ENCODE results near the gene UBE2G1. TPM values are rescaled to one million over a fixed set of nuclear protein-coding genes. Genes with fewer than 3 reads are reported as not detected.

Gene UBE2G1
- total RNA-seq, 1 donor from 2014 or later, result 120 TPM

DNA sequence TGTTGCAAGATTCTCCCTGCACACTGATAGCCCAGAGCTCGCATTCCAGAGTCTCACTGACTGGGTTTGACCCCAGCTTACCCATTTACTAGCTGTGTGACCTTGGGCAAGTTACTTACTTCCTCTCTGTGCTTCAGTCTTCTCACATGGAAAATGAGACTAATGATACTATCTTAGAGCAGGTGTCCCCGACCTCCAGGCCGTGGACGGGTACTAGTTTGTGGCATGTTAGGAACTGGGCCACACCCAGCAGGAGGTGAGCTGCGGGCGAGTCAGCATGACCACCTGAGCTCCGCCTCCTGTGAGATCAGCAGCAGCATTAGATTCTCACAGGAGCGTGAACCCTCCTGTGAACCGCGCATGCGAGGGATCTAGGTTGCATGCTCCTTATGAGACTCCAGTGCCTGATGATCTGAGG, 118.5 kb downstream of the UBE2G1 start:
- Mint-ChIP-seq H3K36me3 (ENCODE audit: unreplicated experiment) (no peaks in the 10 kb centered on the region), H3K4me3 (ENCODE audit: unreplicated experiment) (peak overlapping the region; percentile 72), H3K27ac (ENCODE audit: unreplicated experiment) (peak overlapping the region; percentile 94), H3K9me3 (ENCODE audit: unreplicated experiment) (peaks cover 1% of the 10 kb centered on the region), H3K27me3 (ENCODE audit: unreplicated experiment) (peaks cover 2% of the 10 kb centered on the region), H3K4me1 (ENCODE audit: low read depth, unreplicated experiment) (peaks cover 50% of the 10 kb centered on the region)
- TF ChIP-seq, protein P1, sequence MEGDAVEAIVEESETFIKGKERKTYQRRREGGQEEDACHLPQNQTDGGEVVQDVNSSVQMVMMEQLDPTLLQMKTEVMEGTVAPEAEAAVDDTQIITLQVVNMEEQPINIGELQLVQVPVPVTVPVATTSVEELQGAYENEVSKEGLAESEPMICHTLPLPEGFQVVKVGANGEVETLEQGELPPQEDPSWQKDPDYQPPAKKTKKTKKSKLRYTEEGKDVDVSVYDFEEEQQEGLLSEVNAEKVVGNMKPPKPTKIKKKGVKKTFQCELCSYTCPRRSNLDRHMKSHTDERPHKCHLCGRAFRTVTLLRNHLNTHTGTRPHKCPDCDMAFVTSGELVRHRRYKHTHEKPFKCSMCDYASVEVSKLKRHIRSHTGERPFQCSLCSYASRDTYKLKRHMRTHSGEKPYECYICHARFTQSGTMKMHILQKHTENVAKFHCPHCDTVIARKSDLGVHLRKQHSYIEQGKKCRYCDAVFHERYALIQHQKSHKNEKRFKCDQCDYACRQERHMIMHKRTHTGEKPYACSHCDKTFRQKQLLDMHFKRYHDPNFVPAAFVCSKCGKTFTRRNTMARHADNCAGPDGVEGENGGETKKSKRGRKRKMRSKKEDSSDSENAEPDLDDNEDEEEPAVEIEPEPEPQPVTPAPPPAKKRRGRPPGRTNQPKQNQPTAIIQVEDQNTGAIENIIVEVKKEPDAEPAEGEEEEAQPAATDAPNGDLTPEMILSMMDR (IDR thresholded peaks at IDR 0.05; ENCODE audit: partially characterized antibody, unreplicated experiment), result no peak
- no peak for DNase-seq

DNA sequence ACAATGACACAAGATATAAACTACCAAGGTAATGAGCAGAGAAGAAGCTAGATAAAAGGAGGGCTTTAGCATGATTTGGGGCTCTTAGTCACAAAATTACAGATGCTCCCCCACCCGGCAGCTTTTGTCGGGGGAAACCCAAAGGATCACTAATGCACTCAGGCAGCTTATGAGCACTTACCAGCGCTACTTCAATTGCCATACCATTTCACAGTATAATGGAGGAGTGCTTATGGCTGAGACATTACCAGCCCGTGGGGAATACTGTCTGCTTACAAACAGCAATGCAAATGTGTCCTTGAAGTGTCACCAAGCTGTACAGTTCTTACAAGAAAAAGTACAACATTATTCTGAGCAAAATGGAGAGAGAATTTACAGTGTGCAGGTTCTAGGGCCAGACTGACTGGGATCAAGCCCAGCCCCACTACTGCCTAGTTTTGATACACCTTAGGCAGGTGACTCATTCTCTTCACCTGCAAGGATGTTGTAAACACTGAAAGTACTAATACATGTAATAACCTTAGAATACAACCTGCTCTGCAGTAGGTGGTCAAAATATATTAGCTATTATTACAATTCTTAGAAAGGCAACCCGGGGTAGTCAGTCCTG, 119.0 kb downstream of the UBE2G1 start:
- no peaks in the 10 kb centered on the region for H3K36me3 Mint-ChIP-seq (ENCODE audit: unreplicated experiment)
- H3K9me3 Mint-ChIP-seq (ENCODE audit: unreplicated experiment), result peaks cover 1% of the 10 kb centered on the region

DNA sequence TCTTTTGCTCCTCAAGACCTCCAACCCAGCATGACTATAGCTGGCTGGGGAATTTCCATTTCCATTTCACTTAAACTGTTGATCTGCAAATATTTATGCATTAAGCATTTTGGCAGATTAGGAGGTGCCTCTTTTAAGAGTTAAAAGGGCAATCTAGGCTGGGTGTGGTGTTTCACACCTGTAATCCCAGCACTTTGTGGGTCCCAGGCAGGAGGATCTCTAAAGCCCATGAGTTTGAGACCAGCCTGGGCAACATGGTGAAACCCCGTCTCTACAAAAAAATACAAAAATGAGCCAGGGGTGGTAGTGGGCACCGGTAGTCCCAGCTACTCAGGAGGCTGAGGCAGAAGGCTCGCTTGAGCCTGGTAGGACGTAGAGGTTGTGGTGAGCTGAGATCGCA, 119.8 kb downstream of the UBE2G1 start:
- H3K36me3 Mint-ChIP-seq (ENCODE audit: unreplicated experiment), result no peaks in the 10 kb centered on the region
- H3K4me1 Mint-ChIP-seq (ENCODE audit: low read depth, unreplicated experiment), result peaks cover 50% of the 10 kb centered on the region
- no peak for DNase-seq
- H3K27ac Mint-ChIP-seq (ENCODE audit: unreplicated experiment), result peak overlapping the region; percentile 98
- TF ChIP-seq, protein P1 (IDR thresholded peaks at IDR 0.05; ENCODE audit: partially characterized antibody, unreplicated experiment), result no peak
- peak overlapping the region; percentile 72 for H3K4me3 Mint-ChIP-seq (ENCODE audit: unreplicated experiment)
- peaks cover 2% of the 10 kb centered on the region for H3K27me3 Mint-ChIP-seq (ENCODE audit: unreplicated experiment)
- no peaks in the 10 kb centered on the region for H3K9me3 Mint-ChIP-seq (ENCODE audit: unreplicated experiment)

More for the DNA sequence above, 119.0 kb downstream of the UBE2G1 start:
- peak overlapping the region; percentile 72 for H3K4me3 Mint-ChIP-seq (ENCODE audit: unreplicated experiment)
- peak overlapping the region; percentile 98 for H3K27ac Mint-ChIP-seq (ENCODE audit: unreplicated experiment)
- peaks cover 2% of the 10 kb centered on the region for H3K27me3 Mint-ChIP-seq (ENCODE audit: unreplicated experiment)
- H3K4me1 Mint-ChIP-seq (ENCODE audit: low read depth, unreplicated experiment), result peaks cover 50% of the 10 kb centered on the region
- DNase-seq, result peak; percentile 67
- TF ChIP-seq, protein P1 (IDR thresholded peaks at IDR 0.05; ENCODE audit: partially characterized antibody, unreplicated experiment), result no peak

DNA sequence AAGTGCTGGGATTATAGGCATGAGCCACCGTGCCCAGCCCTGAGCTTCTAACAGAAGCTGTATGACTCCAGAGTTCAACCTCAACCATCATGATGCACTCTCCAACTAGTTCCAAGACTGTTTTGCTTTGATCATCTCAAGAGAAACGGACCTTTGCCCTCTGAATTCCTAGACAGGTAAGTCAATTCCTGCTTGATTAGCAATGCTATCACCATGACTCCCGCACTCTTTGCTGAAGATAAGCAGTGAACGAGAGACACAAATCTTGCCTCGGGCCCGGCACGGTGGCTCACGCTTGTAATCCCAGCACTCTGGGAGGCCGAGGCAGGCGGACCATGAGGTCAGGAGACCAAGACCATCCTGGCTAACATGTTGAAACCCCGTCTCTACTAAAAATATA, 124.9 kb downstream of the UBE2G1 start:
- Mint-ChIP-seq H3K9me3 (ENCODE audit: unreplicated experiment) (no peaks in the 10 kb centered on the region), H3K27me3 (ENCODE audit: unreplicated experiment) (peaks cover 2% of the 10 kb centered on the region), H3K36me3 (ENCODE audit: unreplicated experiment) (no peaks in the 10 kb centered on the region), H3K4me1 (ENCODE audit: low read depth, unreplicated experiment) (peaks cover 17% of the 10 kb centered on the region), H3K27ac (ENCODE audit: unreplicated experiment) (no peak overlapping the region), H3K4me3 (ENCODE audit: unreplicated experiment) (no peak overlapping the region)
- TF ChIP-seq, protein P1 (IDR thresholded peaks at IDR 0.05; ENCODE audit: partially characterized antibody, unreplicated experiment), result no peak
- no peak for DNase-seq

DNA sequence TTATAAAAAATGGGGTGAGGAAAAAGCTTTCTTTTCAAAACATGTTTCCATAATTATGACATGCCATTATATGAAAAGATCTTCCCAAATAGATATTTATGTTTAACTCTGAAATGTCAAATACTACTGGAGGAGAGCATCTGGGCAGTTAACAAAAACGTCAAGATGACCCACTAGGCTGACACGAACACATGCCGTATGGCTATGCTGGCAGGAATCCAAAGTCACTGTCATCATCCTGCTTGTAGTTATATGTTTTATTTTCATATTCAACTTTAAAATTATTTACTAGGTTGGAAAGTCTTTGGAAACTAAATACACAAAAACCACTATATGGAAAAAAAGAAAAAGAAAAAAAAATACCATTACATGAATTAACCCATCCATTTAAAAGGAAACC, 130.0 kb downstream of the UBE2G1 start:
- no peak for DNase-seq
- Mint-ChIP-seq H3K27ac (ENCODE audit: unreplicated experiment) (no peak overlapping the region), H3K36me3 (ENCODE audit: unreplicated experiment) (no peaks in the 10 kb centered on the region), H3K4me1 (ENCODE audit: low read depth, unreplicated experiment) (no peaks in the 10 kb centered on the region), H3K27me3 (ENCODE audit: unreplicated experiment) (no peaks in the 10 kb centered on the region), H3K9me3 (ENCODE audit: unreplicated experiment) (no peaks in the 10 kb centered on the region), H3K4me3 (ENCODE audit: unreplicated experiment) (no peak overlapping the region)
- TF ChIP-seq, protein P1 (IDR thresholded peaks at IDR 0.05; ENCODE audit: partially characterized antibody, unreplicated experiment), result no peak
